DOHH2 (cell line): ENCODE results near the gene CYRIA.

Experiments used
- CTCF ChIP-seq: fragments of 200-600 bp; sonication (generic); IDR thresholded peaks from one replicate; pipeline ENCODE4 v1.5.1; 2014; ENCODE audit warnings: antibody characterized with exemption, mild to moderate bottlenecking, low read depth, low read length; ENCODE audit not compliant: poor library complexity, severe bottlenecking
- EZH2phosphoT487 ChIP-seq: fragments of 200-600 bp; sonication (generic); IDR thresholded peaks from 2 replicates; pipeline ENCODE4 v1.6.1; 2017; ENCODE audit warnings: borderline replicate concordance, mild to moderate bottlenecking, antibody characterized with exemption, low read length, moderate library complexity, mixed read lengths

- TF ChIP-seq CTCF (no peak), EZH2phosphoT487 (no peak)
These were observed 11.8 kb downstream of the CYRIA start for GRCh38 chr2:16653799-16654198.
